NCI-H82 (cell line): Measurements from ENCODE around the gene PRKAG1.

Experiments used
- DNase-seq: peaks from one replicate; lab custom pipeline; 2025; lab: John Stamatoyannopoulos, UW

The PRKAG1 gene

DNA sequence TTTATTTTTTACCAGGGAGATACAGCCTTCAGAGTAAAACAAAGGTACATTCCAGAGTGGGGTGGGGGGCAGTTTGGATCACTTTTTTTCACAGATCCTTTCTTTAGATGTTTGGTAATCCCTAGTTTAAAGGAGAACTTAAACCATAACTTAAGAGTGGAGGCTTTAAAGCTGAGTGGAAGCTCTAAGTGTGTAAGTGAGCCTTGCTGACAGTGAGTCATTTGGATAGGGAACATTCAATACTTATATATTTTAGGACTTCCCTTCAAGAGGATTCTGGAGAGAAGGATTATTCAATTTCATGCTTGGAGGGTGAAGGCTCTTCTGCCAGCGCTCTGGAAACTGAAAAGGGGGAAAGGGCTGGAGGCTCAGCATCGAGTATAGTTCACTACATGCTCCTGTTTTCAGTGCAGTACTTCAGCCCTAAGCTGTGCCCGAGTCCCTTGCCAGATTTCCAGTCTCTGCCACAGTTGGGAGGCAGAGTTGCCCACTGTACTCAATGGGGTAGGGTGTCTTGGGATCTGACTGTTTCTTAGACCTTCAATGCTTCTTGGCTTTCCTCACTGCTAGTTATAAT lies 8.4 kb downstream of the PRKAG1 start:
- no peak for DNase-seq

DNA sequence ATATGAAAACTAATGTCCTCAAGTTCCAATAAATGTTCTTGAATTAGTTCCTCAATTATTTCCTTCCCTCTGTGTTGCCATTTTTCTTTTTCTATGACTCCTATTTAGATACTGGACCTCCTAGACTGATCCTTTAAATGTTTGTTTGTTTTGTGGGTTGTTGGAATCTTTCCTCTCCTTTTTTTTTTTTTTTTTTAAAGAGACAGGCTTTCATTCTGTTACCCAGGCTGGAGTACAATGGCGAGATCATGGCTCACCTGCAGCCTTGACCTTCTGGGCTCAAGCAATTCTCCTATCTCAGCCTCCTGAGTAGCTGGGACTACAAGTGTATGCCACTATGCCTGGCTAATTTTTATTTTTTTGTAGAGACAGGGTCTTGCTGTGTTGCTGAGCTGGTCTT lies 9.6 kb downstream of the PRKAG1 start:
- DNase-seq, result no peak

DNA sequence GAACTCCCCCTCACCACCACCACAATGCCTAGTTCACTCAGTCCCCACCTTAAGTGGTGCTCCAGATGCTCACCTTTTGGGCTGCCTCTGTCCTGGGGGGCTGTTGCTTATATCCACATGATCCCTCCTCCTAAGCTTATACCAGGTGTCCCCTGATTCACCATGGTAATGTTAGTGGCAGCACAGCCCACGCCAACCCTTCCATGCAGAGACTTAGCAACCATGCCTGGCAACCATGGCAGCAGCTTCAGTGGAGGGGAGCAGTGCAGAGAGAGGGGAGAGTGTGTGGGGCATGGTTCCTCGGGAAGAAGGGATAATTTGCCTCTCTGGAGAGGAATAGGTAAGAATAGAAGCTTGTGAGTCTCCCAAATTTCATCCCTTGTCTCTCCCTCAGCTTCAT lies 18.2 kb downstream of the PRKAG1 start:
- DNase-seq, result no peak

DNA sequence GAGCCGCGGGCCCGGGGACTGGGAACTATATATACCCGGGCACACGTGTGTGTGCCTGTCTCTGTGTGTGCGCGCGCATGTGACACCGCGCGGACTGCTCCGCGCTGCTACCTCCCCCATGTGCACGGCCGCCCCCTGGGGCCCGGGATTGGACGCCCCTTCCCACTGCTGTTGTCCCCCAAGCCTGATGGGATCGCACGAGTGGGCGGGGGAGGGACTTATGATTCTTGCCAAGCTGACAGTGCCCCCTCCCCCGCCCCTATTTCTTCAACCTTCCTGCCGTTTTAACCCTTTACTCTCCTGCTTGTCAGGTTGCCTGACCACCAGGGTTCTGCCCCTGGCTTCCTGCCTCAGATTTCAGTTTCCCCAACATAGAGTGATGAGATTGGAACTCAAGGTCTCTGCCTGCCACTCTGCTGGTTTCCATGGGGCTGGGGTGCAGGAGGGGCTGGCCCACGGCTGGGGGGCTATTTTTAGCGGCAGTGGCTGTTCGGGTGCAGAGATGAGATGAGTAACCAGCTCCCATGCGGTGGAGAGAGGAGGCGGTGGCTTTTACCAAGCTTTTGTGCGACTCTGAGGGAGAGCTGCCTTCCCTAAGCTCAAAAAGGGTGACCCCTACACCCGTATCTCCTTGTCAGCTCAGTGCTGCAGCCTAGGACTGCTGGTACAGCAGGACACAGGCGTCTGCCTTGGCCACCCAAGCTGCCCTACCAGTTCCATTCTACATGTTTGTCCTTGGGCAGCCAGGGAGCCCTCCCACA lies 19.0 kb downstream of the PRKAG1 start, which contains the start of gene DDN:
Gene DDN, minus strand, starts transcription at position 5 of the 761 bp plus-strand sequence. CDS start 88 bp downstream, outside the sequence.
- peak; percentile 98 for DNase-seq

DNA sequence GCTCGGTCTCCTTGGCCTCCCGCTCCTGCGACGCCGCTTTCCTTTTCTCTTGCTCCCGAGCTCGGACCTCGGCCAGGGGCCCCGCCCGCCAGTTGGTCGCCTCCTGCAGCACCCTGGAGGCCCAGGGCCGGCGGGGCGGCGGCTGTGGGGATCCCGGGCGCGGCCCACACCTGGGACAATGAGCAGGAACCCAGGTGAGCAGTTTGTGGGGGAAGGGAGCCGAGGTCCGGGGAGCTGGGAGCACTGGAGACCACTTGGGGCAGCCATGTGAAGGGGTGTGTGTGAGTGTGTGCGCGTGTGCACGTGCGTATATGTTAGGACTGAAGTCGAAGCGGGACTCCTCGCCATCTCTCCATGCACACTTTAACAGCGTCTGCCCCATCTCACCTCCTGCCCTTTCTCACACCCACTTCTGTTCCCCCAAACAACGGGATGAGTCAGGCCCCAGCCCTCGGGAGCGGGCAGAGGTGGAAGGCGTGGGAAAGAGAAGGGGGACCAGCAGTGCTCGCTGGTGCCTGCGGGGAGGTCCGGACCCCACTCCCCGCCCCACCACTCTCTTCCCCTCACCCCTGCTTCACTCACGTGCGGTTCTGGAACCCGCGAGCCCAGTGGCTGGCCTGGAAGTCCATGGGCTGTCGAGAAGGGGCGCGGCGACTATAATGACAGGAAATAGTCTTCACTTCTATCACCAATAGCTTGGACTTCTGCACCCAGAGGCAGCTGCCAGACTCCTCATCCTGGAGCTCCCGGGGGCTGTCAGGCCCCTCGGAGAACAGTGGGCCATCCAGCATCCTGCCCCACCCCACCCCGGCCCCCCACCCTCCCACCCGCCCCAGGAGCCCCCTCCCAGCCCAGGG lies 19.9 kb downstream of the PRKAG1 start:
- DNase-seq, result peak; percentile 57

DNA sequence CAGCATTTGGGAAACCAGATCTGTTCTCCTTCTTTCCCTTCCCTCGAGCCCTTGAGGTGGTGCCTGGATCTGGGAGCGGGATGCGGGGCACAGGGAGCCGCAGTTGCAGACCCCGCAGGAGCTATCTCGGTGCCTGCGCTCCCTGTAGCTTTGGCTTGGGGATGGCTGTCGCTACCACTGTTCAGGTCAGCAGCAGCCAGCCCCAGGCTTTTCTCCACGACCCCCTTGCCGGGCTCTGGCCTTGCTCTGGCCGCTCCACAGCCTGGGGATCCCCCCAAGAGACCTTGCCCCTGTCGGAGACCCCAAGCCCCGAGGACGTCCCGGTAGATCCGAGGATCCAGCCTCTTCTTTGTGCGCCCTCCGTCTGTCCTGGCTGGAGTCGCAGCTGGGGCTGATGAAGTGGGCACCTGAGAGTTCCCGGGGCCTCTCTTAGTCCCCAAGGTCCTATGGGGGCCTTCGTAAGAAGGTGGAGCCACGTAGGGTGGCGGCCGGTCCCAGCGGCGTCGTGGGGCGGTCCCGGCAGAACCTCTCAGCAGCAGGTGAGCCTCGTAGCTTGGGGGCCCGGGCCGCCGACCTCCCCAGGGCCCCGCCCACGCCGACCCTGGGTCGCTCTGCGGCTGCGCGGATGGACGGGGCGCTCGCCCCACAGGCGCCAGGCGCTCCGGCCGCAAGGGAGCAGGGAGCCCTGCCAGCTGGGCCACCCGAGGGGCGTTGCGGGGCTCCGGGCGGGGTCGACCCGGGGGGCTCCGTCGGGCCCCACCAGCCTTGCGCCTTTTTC lies 20.7 kb downstream of the PRKAG1 start:
- DNase-seq, result peak; percentile 69

DNA sequence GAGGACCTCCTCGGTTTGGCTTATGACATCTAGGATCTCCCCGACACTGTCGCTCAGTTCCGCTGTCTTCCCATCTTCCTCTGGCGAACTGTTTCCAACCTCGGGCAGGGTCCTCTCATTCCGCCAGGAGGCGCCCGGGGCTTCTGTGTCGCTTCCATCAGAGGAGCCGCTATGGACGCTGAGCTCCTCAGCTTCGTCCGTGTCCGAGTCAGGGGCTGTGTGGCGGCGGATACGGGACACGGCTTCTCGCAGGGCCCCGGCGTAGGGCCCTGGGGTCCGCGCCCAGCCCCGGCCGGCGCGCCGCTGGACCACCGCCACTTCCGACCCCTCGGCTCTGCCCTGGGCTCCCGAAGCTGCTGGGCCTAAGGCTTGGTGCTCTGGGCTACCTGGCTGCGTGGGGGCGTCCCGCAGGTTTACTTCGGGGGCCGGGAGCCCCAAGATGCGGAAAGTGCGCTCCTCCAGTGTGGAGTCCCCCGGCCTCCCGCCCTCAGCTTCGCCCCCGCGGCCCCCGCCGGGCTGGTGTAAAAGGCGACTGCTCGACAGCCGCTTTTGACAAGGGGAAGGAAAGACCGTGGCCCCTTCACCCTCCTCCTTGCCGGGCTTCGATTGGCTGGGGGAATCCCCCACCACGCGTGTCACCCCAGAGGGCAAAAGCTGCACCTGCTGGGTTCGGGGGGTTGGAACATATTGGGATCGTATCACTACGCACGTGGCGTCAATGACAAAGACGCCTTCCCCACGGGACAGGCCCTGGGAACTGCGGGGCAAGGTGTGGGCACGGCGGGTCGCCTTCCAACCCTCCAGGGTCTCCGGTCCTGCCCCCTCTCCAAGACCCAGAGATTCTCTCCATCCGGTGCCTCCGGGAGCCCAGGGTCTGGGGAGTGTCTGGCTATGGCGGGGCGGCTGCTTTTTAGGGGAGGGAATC lies 21.5 kb downstream of the PRKAG1 start:
- DNase-seq, result peak; percentile 93

DNA sequence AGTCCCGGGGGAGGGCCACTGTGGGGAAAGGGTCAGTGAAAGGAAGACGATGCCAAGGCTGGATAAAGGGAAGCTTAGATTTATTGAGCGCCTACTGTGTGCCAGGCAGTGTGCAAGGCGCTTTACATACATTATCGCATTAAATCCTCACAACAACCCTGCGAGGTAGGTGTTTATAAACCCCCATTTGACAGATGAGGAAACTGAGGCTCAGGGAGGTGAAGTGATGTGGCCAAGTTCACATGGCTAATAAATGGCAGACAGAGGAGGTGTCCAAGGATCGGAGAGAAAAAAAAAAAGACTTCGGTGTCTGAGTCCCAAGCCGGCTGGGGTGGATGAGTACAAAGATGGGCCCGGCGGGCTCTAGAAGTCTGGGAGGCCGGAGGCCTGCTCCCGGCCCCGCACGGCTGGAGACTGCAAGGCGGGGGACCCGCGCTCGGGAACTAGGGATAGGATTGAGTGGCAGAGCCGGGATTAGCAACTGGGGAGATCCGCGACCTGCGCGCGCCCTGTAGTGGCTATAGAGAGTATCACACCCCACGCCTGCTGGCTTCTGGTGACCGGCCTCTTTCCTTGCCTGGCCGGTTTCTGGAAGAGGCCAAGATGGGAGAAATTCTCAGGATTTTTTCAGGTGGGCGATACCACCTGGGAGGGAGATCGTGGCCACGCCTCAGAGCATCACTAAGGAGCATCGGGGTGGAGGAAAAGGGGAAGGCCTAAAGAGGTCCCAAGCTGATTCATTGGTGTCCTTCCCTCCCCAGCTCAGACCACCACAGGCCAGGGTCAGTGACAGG lies 23.3 kb downstream of the PRKAG1 start:
- peak; percentile 96 for DNase-seq

DNA sequence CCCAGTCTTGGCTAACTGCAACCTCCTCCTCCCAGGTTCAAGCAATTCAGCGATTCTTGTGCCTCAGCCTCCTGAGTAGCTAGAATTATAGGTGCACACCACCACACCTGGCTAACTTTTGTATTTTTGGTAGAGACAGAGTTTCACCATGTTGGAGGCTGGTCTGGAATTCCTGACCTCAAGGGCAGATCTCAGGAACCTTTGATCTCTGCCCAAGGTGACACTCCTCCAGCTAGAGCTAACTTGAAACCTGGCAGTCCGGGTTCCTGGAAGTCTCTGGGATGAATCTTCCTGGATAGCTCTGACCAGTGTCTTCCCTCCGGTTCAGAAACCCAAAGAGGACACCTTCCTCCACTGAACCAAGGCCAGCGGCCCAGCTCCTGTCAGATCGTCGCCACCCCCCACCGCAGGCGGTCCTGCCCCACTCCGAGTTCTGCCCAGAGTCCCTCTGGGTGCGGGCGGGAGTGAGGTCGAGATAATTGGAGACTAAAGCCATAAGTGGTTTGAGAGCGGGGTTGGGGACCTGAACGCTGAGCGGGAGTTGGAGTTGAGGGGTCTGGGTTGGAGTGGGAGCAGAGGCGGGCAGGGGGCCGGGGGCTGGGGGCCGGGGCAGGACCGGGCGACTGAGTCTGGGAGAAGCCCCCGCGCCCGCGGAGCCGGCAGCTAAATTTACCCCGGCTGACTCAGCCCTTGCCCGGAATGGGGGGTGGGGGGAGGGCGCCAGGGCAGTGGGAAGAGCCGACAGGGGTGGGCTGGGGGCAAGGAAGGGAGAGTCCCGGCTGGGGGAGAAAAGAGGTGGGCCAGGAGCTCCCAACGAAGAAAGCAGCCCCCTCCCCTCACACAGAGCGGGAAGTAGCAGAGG lies 24.1 kb downstream of the PRKAG1 start:
- no peak for DNase-seq

DNA sequence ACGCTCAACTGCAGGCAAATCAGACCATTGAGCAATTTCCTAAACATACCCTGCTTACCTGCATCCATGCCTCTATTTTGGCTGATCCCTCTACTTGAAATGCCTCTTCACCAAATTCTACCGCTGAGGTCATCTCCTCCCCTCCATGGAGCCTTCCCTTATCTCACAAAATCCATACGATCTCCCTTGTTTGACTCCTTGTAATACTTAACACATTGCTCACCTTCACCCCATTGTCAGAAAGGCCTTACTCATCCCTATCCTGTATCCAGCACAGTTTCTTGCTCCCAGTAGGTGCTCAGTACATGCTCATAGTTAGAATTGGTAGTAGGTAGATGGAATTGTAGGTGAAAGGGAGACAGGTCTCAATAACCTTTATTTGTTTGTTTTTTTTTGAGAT lies 24.8 kb downstream of the PRKAG1 start:
- DNase-seq, result no peak

DNA sequence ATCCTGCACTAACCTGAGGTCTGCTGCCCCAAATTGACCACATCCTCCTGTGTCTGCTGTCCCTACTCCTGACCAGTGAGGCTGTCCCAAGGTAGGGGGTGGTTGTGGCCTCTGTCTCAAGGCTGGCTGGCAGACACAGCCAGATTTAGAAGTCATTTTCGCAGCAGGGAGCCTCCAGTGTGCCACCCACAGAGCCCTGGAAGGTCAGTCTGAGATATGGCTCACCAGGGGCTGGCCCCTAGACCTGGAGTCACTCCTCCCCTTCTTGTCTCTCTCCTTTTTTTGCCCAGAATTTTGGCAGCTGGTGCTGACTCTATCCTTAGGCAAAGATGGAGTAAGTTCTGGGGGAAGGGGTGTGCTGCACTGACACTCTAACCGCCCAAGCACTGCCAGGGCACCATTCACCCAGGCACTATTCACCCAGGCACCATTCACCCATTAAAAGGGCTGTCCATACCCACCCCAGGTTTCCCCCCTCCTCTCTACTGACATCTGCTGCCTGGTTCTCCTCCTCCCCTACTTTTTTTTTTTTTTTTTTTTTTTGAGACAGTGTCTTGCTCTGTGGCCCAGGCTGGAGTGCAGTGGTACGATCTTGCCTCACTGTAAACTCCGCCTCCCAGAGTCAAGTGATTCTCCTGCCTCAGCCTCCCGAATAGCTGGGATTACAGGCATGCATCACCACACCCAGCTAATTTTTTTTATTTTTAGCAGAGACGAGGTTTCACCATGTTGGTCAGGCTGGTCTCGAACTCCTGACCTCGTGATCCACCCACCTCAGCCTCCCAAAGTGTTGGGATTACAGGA lies 27.1 kb downstream of the PRKAG1 start:
- peak; percentile 29 for DNase-seq

DNA sequence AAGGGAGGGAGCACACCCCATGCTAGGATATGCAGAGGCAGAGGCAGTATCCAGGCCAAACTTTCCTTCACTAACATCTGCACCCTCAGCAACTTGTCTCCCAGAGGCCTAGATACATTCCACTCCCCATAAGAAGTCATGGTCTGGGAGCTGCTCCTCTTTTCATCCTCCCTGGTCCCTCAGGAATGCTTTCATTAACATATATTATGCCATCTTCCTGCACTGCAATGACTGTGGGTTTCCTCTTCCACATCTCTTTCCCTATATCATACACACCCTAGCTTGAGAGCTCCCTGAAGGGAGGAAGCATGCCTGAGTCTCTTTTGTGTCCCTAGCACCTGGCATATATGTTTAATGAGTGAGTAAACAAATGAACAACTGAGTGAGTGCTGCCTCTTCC lies 28.0 kb downstream of the PRKAG1 start:
- no peak for DNase-seq

DNA sequence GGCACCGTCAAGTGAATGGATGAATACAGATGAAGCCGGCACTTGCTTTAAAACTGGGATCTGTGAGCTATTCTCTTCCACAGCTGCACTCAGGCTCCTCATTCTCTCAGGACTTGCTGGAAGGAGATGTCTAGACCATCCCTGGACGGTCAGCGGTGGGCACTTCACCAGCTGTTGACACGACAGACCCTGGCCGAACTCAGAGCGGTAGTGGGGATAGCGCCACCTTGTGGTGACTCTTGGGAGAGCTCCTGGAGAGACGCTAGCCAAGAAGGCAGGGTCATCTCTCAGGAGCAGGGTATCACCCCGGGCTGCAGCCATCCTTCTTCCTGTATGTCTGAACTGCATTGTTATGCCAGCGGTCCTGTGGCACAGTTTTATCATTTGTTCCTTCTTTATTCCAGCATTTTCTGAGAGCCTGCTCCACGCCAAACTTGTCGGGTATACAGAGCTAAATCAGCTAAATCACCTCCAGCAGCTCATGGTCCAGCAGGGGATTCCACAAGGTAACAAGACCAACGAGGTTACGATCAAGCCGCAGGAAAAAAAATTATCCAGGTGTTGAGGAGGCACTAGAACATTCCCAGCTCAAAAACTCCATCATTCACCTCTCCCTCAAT lies 30.4 kb downstream of the PRKAG1 start:
- peak; percentile 74 for DNase-seq

DNA sequence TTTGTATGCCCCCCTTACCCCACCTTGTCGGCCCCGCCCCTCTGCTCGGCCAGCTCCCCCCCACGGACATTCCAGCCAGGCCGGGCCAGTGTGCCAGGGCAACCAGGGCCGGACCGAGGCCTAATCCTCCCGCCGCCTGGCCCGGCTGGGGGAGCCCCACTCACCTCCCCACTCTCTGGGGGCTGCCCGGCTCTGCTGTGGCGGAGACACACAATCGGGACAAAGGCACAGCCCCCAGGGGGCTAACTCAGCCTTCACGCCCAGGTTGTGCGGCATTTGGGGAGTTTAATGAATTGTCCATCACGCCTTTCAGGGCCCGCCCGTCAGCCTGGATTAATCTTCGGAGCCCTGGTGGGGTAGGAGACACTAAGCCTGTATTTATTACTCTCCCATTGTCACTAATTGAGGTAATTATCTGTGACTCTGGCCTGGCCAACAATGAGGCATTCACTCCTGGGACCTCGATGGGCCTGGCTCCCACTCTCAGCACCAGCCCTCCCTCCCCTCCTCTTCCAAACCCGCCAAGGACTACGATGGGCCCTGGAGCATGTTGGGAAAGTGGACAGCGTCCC lies 31.8 kb downstream of the PRKAG1 start:
- peak; percentile 86 for DNase-seq

DNA sequence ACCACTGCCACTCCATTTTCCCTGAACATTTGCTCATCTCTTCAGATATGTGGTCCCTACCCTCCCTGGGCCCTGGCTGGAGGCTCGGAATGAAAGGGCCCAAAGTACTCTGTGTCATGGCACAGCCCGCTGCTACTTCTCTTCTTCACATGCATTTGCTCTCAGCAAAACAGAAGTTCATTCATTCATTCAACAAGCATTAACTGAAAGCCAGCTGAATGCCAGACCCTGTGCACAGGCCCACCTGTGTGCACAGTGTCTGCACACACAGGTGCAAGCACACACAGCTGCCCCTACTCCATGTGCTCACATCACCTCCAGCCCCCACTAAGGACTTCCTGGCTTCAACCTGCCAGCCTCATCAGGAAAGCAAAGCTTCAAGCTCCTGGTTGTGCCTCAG lies 32.7 kb downstream of the PRKAG1 start:
- DNase-seq, result no peak

DNA sequence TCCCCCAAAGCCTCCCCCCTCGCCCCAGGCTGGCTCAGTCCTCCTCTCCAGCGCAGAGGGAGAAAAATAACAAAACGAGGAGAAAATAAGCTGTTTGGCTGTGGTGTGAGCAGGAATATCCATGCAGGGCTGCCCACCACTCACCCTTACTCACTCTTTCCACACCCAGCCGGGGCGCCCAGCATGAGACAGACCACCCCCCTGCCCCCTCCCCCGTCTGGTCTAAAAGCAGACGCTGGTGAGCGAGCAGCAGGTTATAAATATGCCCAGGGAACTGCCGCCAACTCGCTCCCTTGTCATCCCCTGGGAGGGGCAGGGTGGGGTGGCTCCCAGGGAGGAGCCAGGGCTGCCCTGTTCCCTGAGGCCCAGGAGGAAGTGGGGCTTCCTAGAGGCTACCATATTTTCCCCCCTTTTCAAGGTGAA lies 33.1 kb downstream of the PRKAG1 start:
- DNase-seq, result peak; percentile 51

DNA sequence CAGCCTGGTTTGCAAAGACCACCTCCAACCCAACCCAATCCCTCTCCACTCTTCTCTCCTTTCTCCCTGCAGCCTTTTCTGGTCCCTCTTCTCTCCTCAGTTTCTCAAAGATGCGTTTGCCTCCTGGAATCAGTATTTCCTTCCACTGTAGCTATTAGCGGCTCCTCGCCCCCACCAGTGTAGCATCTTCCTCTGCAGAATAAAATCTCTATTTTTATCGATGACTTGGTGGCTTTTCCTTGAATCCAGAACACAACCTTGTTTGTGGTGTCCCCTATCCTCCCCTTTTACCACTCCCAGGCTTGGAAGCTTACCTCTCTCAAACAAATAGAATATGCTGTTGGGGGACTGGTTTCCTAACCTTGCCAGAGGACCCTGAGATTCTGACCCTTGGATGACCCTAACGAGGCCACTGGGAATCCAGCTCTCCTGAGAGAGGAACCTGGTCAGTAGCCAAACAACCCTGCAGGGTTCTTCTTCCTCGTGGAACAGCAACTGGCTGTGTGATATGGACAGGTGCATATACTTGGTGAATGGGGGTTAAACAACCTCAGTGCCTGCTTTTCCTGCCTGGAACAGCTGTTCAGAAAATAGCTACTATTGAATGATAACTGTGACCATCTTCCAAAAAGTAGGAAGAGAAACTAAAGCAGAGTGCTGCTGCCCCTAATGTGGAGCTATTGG lies 36.0 kb downstream of the PRKAG1 start:
- DNase-seq, result no peak
